HG03175 (cell line): ENCODE data around the gene MC2R.
"Not testable (repeated sequence)": the region's sequence is repeated elsewhere in the genome, so short reads cannot be mapped to it uniquely, and the experiment has no call there.

Source experiments
- ATAC-seq: cut with Tn5 transposase; IDR thresholded peaks from one replicate; pipeline ENCODE4 v1.9.1; 2021; ENCODE audit warnings: mild to moderate bottlenecking, moderate library complexity; ENCODE audit not compliant: unreplicated experiment

MC2R gene

GRCh38 chr18:13894531-13894930, 20.8 kb downstream of the MC2R start:
- ATAC-seq = no peak

DNA sequence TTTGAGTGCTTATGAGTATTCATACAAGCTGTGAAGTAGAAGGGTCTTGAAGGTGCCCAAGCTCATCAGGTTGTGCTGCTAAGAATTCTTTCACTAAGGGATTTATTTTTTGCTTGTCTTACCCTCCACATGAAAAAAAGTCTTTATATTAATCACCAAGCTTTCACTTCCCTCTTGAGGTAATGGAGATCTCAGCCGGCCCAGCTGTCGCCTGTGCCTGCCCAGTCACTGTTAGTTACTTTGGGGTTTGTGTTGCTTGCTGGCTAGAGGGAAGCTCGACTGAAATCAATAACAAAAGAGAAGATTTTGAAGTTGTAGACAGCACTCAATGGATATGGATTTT, 21.9 kb downstream of the MC2R start:
- peak; percentile 98 for ATAC-seq

DNA sequence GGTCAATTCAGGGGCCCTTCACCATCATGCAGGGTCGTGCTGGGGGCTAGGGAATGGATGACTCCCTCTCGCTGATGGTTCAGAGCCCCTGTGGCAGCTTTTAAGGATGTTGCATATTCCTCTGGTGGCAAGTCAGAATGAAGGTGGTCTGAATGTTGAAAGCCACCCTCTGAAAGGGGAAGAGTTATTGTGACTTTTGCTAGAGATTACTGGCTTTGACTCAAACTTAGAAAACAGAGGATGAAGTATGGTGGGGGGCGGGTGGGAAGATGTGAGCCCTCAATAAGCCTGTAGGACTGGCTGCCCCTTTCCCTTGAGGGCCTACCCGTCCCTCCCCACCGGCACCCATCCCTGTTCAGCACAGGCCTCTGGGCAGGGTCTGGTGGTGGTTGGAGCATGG, 23.2 kb downstream of the MC2R start:
- ATAC-seq = no peak

- no peak for ATAC-seq
Measured at GRCh38 chr18:13890761-13891361, 24.5 kb downstream of the MC2R start.

- no peak for ATAC-seq
Measured at GRCh38 chr18:13889671-13890070, 25.7 kb downstream of the MC2R start.

GRCh38 chr18:13888191-13888716, 27.1 kb downstream of the MC2R start:
- no peak for ATAC-seq

DNA sequence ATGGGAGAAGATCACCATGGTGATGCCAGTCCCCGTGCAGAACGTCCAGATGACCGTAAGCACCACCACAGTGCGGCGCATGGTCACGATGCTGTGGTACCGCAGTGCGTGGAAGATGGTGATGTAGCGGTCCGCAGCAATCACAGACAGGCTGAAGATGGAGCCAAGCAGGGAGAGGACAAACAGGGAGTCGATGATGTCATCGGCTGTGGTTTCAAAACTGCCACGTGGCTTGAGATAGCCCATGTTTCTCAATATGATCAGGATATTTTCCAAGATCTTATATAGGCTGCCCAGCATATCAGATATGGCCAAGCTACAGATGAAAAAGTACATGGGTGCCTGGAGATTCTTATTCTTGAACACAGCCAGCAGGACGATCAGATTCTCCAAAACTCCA, 30.3 kb downstream of the MC2R start:
- ATAC-seq = no peak

DNA sequence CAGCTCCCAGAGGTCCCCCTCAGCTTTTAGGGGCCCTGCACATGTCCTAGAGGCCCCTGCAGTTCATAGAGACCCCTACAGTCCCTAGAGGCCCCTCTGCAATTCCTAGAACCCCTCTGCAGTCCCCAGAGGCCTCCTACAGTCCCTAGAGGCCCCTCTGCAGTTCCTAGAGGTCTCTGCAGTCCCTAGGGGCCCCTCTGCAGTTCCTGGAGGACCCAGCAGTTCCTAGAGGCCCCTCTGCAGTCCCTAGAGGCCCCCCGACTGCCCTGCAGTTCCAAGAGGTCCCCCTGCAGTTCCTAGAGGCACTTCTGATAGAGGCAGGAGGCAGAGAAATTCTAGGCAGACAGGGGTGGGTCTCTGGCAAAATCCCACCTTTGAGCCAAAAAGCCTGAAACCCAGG, 35.4 kb downstream of the MC2R start:
- no peak for ATAC-seq

DNA sequence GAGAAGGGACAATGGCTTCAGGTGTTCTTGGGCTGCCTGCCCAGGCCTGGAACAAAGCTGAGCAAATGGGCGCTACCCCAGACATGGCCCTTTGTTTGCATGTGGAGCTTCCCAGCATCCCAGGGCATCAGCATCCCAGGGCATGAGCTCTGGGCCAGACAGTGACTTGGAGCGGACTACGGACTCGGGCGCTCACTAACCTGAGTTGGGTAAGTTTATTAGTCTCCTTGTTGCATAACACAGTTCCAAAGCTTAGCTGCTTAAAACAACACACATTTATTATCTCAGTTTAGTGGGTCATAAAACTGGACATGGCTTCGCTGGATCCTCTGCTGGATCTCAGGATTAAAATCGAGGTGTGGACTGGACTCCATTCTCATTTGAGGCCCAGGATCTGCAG, 35.8 kb downstream of the MC2R start:
- ATAC-seq = no peak

GRCh38 chr18:13878857-13879256, 36.5 kb downstream of the MC2R start:
- no peak for ATAC-seq

DNA sequence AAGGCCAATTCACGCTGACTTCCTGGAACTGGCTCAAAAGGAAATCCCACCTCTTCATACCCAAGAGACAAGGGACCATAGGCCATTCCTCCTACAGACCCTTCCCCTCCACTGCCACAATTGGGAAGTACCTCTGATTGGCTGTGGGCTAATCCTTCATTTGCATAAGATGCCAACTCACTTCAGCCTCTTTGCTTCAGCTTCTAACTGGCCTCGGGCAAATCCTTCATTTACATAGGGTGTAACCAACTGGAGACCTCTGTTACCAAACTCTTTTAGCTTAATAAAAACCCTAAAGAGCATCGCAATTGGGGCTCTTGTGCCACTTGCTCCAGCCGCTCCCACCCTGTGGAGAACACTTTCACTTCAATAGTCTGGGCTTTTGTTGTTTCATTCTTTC, 38.2 kb downstream of the MC2R start:
- ATAC-seq = no peak

DNA sequence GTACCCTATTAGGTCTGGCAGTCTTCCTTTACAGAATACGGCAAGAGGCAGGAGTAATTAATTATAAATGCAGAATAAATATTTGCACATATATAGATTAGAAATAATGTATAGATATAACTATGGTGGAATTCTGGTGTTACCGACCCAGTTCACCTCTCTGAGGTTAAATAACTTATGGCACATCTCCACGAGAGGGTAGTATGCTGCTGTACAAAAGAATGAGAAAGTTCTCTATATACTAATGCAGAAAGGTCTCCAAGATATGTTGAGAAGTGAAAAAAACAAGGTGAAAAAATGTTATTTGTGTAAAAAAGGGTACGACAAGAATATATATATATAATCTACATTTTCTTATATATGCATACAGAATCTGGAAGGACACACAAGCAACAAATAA, 40.8 kb downstream of the MC2R start:
- ATAC-seq = no peak

DNA sequence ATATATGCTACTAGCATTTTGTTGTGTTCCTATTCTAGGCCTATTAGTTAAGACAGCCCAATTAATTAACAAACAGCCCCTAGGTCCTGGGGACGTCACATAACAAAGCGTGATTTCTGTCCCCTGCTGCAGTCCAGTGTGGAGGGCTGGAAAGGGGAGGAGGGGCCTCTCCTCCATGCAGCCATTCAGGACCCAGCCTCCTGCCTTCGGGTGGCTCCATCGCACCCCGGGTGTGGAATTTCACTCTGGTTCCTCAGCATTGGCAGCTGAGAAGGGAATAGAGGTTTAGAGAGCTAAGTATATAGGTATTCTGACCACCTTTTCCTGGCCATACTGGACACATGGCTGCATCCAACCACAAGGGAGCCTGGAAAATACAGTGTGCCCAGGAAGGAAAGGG, 42.4 kb downstream of the MC2R start:
- ATAC-seq = no peak

DNA sequence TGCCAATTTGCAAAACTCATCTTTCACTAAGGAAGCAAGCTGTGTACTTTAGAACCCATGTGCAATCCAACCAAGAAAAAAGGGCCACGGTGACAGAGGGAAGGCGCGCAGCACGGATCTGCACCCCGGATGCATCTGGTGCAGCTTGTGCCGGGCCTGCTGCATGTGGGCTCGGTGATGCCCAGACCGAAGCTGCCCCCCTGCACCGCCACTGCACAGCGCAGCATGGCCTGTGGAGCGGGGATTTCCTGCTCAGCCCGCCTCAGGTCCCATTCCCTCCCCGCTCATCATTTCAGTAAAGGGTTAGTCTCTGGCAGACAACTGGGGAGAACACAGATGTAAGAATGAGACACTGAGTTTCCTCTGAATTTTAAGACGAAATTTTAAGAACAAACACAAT, 43.0 kb downstream of the MC2R start:
- ATAC-seq = no peak

- no peak for ATAC-seq
Measured at GRCh38 chr18:13871701-13872100, 43.6 kb downstream of the MC2R start.

GRCh38 chr18:13868501-13869271, 46.6 kb downstream of the MC2R start:
- ATAC-seq = no peak

DNA sequence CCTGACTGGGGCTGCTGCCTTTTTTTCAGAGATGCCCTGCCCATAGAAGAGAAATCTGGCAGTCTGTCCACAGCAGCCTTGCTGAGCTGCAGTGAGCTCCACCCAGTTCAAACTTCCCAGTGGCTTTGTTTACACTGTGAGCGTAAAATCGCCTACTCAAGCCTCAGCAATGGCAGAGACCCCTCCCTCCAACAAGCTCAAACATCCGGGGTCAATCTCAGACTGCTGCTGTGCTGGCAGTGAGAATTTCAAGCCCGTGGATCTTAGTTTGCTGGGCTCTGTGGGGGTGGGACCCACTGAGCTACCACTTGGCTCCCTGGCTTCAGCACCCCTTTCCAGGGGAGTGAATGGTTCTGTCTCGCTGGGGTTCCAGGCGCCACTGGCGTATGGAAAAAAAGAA, 52.4 kb downstream of the MC2R start:
- ATAC-seq = not testable (repeated sequence)

DNA sequence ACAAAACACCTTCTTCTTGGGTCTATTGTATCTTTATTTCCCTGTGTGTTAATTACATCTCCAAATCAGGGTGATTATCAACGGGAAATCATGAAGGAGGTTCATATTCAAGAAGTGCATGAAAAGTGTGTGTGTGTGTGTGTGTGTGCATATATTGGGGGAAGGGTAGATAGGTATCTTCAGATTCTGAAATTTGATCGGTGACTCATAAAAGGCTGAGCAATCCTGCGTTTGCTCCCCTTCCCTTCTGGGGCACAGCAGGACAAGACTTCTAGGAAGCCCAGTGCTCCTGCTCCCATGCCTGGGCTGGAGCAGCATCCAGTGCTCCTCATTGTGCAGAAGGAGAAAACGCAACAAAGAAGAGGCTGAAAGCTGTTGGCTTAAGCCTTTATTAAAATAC, 65.5 kb downstream of the MC2R start:
- ATAC-seq = no peak

GRCh38 chr18:13836559-13836958, 78.8 kb downstream of the MC2R start:
- ATAC-seq = no peak

- no peak for ATAC-seq
Measured at GRCh38 chr18:13835202-13835601, 80.1 kb downstream of the MC2R start.

- ATAC-seq = no peak
Measured at GRCh38 chr18:13834496-13835015, 80.8 kb downstream of the MC2R start.
